H1 (cell line): Measurements from ENCODE around the gene MINAR1. TPM values are rescaled to one million over a fixed set of nuclear protein-coding genes. Genes with fewer than 3 reads are reported as not detected.

Source experiments
- CTCF ChIA-PET: fragments of 300-600 bp; sonication (Branson Sonifier 250); formaldehyde crosslinking; loops from one replicate; lab custom pipeline; 2021; ENCODE audit not compliant: partially characterized antibody; lab: Charles Lee
- POLR2A ChIA-PET: fragments of 300-600 bp; sonication (Branson Sonifier 250); formaldehyde crosslinking; loops from one replicate; lab custom pipeline; 2021; ENCODE audit warnings: inconsistent platforms; ENCODE audit not compliant: partially characterized antibody; lab: Charles Lee
- DNase-seq, 2 experiments: peaks; one replicate each; pipeline versions ENCODE4 v3.0.0 to v3.0.0-alpha.2; 2010 to 2022; ENCODE audit warnings: low spot score in 2 of 2, low read depth in 1 of 2, mixed read lengths in 1 of 2
- FAIRE-seq: peaks from 2 replicates; lab custom pipeline; 2011; peaks lifted over from hg19 to GRCh38; lab: Jason Lieb, UNC
- H2AFZ ChIP-seq: 2 replicates; pipeline ENCODE4 v1.8.1; 2012; ENCODE audit warnings: low read length, inconsistent platforms
- H2AK5ac ChIP-seq: 2 replicates; pipeline ENCODE4 v1.6.1; 2013; ENCODE audit warnings: low read depth, low read length
- H2BK120ac ChIP-seq: replicated peaks from 2 replicates; pipeline ENCODE3; 2013; ENCODE audit warnings: low read depth, low read length, inconsistent platforms
- H2BK12ac ChIP-seq: 2 replicates; pipeline ENCODE4 v1.6.1; 2013; ENCODE audit warnings: low read depth, low read length
- H2BK15ac ChIP-seq: 2 replicates; pipeline ENCODE4 v1.6.1; 2013; ENCODE audit warnings: low read length
- H2BK20ac ChIP-seq: 2 replicates; pipeline ENCODE4 v1.6.1; 2013; ENCODE audit warnings: low read length
- H2BK5ac ChIP-seq: 2 replicates; pipeline ENCODE4 v1.6.1; 2013; ENCODE audit warnings: low read depth, low read length
- H3K14ac ChIP-seq: 2 replicates; pipeline ENCODE4 v1.6.1; 2013; ENCODE audit warnings: inconsistent platforms; ENCODE audit not compliant: insufficient read length
- H3K18ac ChIP-seq: 2 replicates; pipeline ENCODE4 v1.6.1; 2013; ENCODE audit warnings: low read length; ENCODE audit errors: extremely low read depth
- H3K23ac ChIP-seq: 2 replicates; pipeline ENCODE4 v1.6.1; 2013; ENCODE audit warnings: inconsistent platforms; ENCODE audit not compliant: insufficient read length
- H3K23me2 ChIP-seq: 2 replicates; pipeline ENCODE4 v1.6.1; 2013; ENCODE audit warnings: low read depth, low read length
- H3K27ac ChIP-seq: 2 replicates; pipeline ENCODE4 v1.6.1; 2011; ENCODE audit warnings: low read depth, low read length, inconsistent platforms
- H3K27me3 ChIP-seq, 4 experiments: replicated peaks in 1 of 4; 1 replicate in 1 of 4; 2 replicates in 3 of 4; pipeline versions ENCODE4 v1.6.1 to v1.8.1; 2011 to 2013; ENCODE audit warnings: low read length in 3 of 4, mild to moderate bottlenecking in 3 of 4, inconsistent platforms in 2 of 4, mixed read lengths in 2 of 4, moderate library complexity in 1 of 4; ENCODE audit not compliant: control insufficient read depth in 3 of 4, insufficient read depth in 3 of 4; ENCODE audit errors: extremely low read depth in 1 of 4
- H3K36me3 ChIP-seq, 4 experiments: 2 replicates each; pipeline versions ENCODE4 v1.6.1 to v1.8.1; 2011 to 2013; ENCODE audit warnings: mild to moderate bottlenecking in 4 of 4, low read length in 3 of 4, moderate library complexity in 2 of 4, control low read depth in 1 of 4, inconsistent platforms in 1 of 4; ENCODE audit not compliant: insufficient read depth in 4 of 4, control insufficient read depth in 2 of 4
- H3K4ac ChIP-seq: replicated peaks from 2 replicates; pipeline ENCODE3; 2013; ENCODE audit warnings: low read length, low read depth, mixed read lengths, inconsistent platforms; ENCODE audit not compliant: insufficient read length
- H3K4me1 ChIP-seq, 4 experiments: replicated peaks in 1 of 4; 1 replicate in 1 of 4; 2 replicates in 3 of 4; pipeline versions ENCODE4 v1.6.1 to v1.8.1; 2011 to 2013; ENCODE audit warnings: low read length in 3 of 4, inconsistent platforms in 2 of 4, mixed read lengths in 1 of 4; ENCODE audit not compliant: insufficient read depth in 4 of 4, control insufficient read depth in 3 of 4
- H3K4me2 ChIP-seq, 2 experiments: 2 replicates each; pipeline versions ENCODE4 v1.6.1 to v1.8.1; 2011 to 2013; ENCODE audit warnings: low read depth in 2 of 2, low read length in 2 of 2, control low read depth in 1 of 2, inconsistent platforms in 1 of 2, mild to moderate bottlenecking in 1 of 2; ENCODE audit not compliant: insufficient read depth in 1 of 2
- H3K4me3 ChIP-seq, 4 experiments: fragments of 200-600, 300-600 bp in 1 of 4; sonication (generic), shearing (Covaris generic), sonication (Bioruptor Twin) in 1 of 4; 2 replicates each; pipeline versions ENCODE4 v1.5.1 to v1.8.1; 2011 to 2016; ENCODE audit warnings: low read length in 4 of 4, low read depth in 3 of 4, control low read depth in 2 of 4, inconsistent platforms in 2 of 4, mild to moderate bottlenecking in 2 of 4, mixed read lengths in 1 of 4, moderate library complexity in 1 of 4; ENCODE audit not compliant: insufficient read depth in 2 of 4; ENCODE audit errors: extremely low read depth in 1 of 4
- H3K56ac ChIP-seq: replicated peaks from 2 replicates; pipeline ENCODE3; 2013; ENCODE audit warnings: low read depth, mild to moderate bottlenecking, mixed read lengths, low read length, inconsistent platforms; ENCODE audit not compliant: insufficient read length
- H3K79me1 ChIP-seq: 2 replicates; pipeline ENCODE4 v1.6.1; 2013; ENCODE audit warnings: low read depth, low read length, control low read depth
- H3K79me2 ChIP-seq, 2 experiments: 2 replicates each; pipeline versions ENCODE4 v1.6.1 to v1.8.1; 2012 to 2013; ENCODE audit warnings: low read length in 2 of 2, mild to moderate bottlenecking in 2 of 2, inconsistent platforms in 1 of 2; ENCODE audit not compliant: insufficient read depth in 2 of 2, control insufficient read depth in 1 of 2
- H3K9ac ChIP-seq, 4 experiments: replicated peaks in 1 of 4; 1 replicate in 1 of 4; 2 replicates in 3 of 4; pipeline versions ENCODE4 v1.6.1 to v1.8.1; 2011 to 2013; ENCODE audit warnings: low read depth in 3 of 4, low read length in 3 of 4, control low read depth in 2 of 4, mild to moderate bottlenecking in 2 of 4, moderate library complexity in 2 of 4, inconsistent platforms in 1 of 4; ENCODE audit errors: extremely low read depth in 1 of 4
- H3K9me3 ChIP-seq, 2 experiments: 2 replicates each; pipeline versions ENCODE4 v1.6.1 to v1.8.1; 2012 to 2013; ENCODE audit warnings: mild to moderate bottlenecking in 2 of 2, moderate library complexity in 2 of 2, control low read depth in 1 of 2, inconsistent platforms in 1 of 2, low read depth in 1 of 2, low read length in 1 of 2, mixed read lengths in 1 of 2; ENCODE audit not compliant: insufficient read depth in 2 of 2
- H4K20me1 ChIP-seq, 2 experiments: replicated peaks in 1 of 2; 2 replicates each; pipeline versions ENCODE3 to v1.8.1; 2011 to 2013; ENCODE audit warnings: inconsistent platforms in 2 of 2, low read length in 2 of 2, mild to moderate bottlenecking in 1 of 2; ENCODE audit not compliant: insufficient read depth in 2 of 2, control insufficient read depth in 1 of 2
- H4K5ac ChIP-seq: 2 replicates; pipeline ENCODE4 v1.6.1; 2013; ENCODE audit warnings: low read length, low read depth, mixed read lengths, inconsistent platforms; ENCODE audit not compliant: insufficient read length
- H4K8ac ChIP-seq: 2 replicates; pipeline ENCODE4 v1.8.0; 2013; ENCODE audit warnings: mild to moderate bottlenecking, moderate library complexity, low read length, inconsistent platforms; ENCODE audit not compliant: insufficient read depth; ENCODE audit errors: extremely low read depth
- H4K91ac ChIP-seq: replicated peaks from 2 replicates; pipeline ENCODE3; 2013; ENCODE audit warnings: low read length, mixed read lengths, inconsistent platforms; ENCODE audit not compliant: insufficient read length
- ATF3 ChIP-seq: IDR thresholded peaks from 2 replicates; pipeline ENCODE4 v1.6.1; 2011; ENCODE audit warnings: low read depth, mild to moderate bottlenecking, low read length; ENCODE audit not compliant: insufficient read depth
- CTCF ChIP-seq, 3 experiments: IDR thresholded peaks; 1 replicate in 2 of 3; 2 replicates in 1 of 3; pipeline versions ENCODE4 v1.5.1 to v1.6.1; 2011; ENCODE audit warnings: low read length in 3 of 3, mild to moderate bottlenecking in 3 of 3, inconsistent platforms in 2 of 3, low read depth in 1 of 3, moderate library complexity in 1 of 3; ENCODE audit not compliant: insufficient read depth in 1 of 3; ENCODE audit errors: control extremely low read depth in 1 of 3
- JUND ChIP-seq: IDR thresholded peaks from 2 replicates; pipeline ENCODE4 v1.6.1; 2011; ENCODE audit warnings: mild to moderate bottlenecking, improper control_type of control experiment, low read length
- POLR2AphosphoS5 ChIP-seq: IDR thresholded peaks from 2 replicates; pipeline ENCODE4 v1.6.1; 2011; ENCODE audit warnings: low read depth, low read length
- RAD21 ChIP-seq, 2 experiments: IDR thresholded peaks in 1 of 2; conservative IDR thresholded peaks in 1 of 2; 2 replicates each; pipeline ENCODE4 v1.6.1; 2011; ENCODE audit warnings: low read depth in 2 of 2, low read length in 2 of 2, improper control_type of control experiment in 1 of 2, inconsistent platforms in 1 of 2, mild to moderate bottlenecking in 1 of 2, moderate library complexity in 1 of 2
- RNF2 ChIP-seq: fragments of 200-900, 300-1000 bp; sonication (generic); IDR thresholded peaks from 2 replicates; pipeline ENCODE4 v1.7.1; 2016; ENCODE audit warnings: borderline replicate concordance, low read depth, mild to moderate bottlenecking, antibody characterized with exemption, low read length; ENCODE audit not compliant: poor library complexity, severe bottlenecking; ENCODE audit errors: missing control alignments
- SRF ChIP-seq: IDR thresholded peaks from 2 replicates; pipeline ENCODE4 v1.6.1; 2011; ENCODE audit warnings: mild to moderate bottlenecking, low read depth, low read length, moderate library complexity
- WGBS, 2 experiments: shearing (Covaris generic) in 1 of 2; methylation state at CpG; one replicate each; pipeline versions ENCODE4 v1.1.6 to v1.1.7; 2013 to 2015; ENCODE audit warnings: low lambda C conversion rate in 2 of 2, mixed read lengths in 2 of 2, inconsistent platforms in 1 of 2, low coverage in 1 of 2, missing lambda C conversion rate in 1 of 2; ENCODE audit not compliant: insufficient replicate concordance in 2 of 2, insufficient coverage in 1 of 2, insufficient read length in 1 of 2; ENCODE audit errors: extremely low coverage in 1 of 2, missing lambda C conversion rate in 1 of 2; 5-methylcytosine and 5-hydroxymethylcytosine counted together
- polyA plus RNA-seq, 7 experiments: library from polyadenylated mRNA; depleted of rRNA in 3 of 7; stranded (reverse) in 5 of 7; unstranded in 2 of 7; fragments of >200 nt in 5 of 7; fragments of 200-250 nt in 2 of 7; gene quantifications; 1 replicate in 5 of 7; 2 replicates in 1 of 7; 4 replicates in 1 of 7; pipeline versions ENCODE4 v1.2.1 to v1.2.3, GENCODE V29; 2011 to 2013; ENCODE audit warnings: missing spikeins in 2 of 7, mixed read lengths in 2 of 7
- total RNA-seq: library from RNA; stranded (reverse); fragmentation: NEBNext Ultra II Directional; extraction: Animal tissue kit (Norgen Biotek cat#: 25700); gene quantifications from 2 replicates; pipeline ENCODE4 v1.2.1, GENCODE V29; 2021

MINAR1 gene
- total and polyA plus RNA-seq, 2 of the 8 experiments (the other 6 are each of a cell fraction or from before 2014, with no cell fraction given) = 0.17 to 0.67 TPM

GRCh38 chr15:79433276-79433990 is 1.3 kb downstream of the MINAR1 start:
- Histone ChIP-seq H3K27me3 (peaks cover 34 to 58% (median 50%) of the 10 kb centered on the region in 4 experiments), H2AFZ (no peak overlapping the region), H4K8ac (no peak overlapping the region), H3K4me3 (peak overlapping the region; percentile 29 to 68 (median 46); a peak in 6 of 8 replicates), H2BK120ac (no peak overlapping the region), H3K23me2 (peaks cover 29% of the 10 kb centered on the region), H3K4ac (no peak overlapping the region), H4K91ac (no peak overlapping the region), H4K5ac (no peak overlapping the region), H3K9me3 (no peaks in the 10 kb centered on the region), H2BK15ac (no peak overlapping the region), H3K56ac (no peak overlapping the region), H2BK20ac (no peak overlapping the region), H4K20me1 (peaks cover 0 to 7% of the 10 kb centered on the region in 2 experiments), H3K36me3 (no peaks in the 10 kb centered on the region), H3K18ac (no peak overlapping the region), H3K23ac (no peak overlapping the region), H3K79me1 (no peaks in the 10 kb centered on the region), H2BK12ac (no peak overlapping the region), H2BK5ac (no peak overlapping the region), H3K4me1 (peaks cover 0 to 11% (median 6%) of the 10 kb centered on the region in 4 experiments; a peak in 6 of 7 replicates), H3K4me2 (peak overlapping the region; percentile 92 to 98), H2AK5ac (no peak overlapping the region), H3K27ac (no peak overlapping the region), H3K79me2 (no peaks in the 10 kb centered on the region), H3K9ac (no peak overlapping the region), H3K14ac (no peak overlapping the region)
- peak in 1 of 2 experiments; percentile 59 for DNase-seq
- POLR2A ChIA-PET = no interaction called here
- CTCF ChIA-PET = interaction anchor here (0.7 to 5.4 kb wide), 14 partner anchors 10 to 176 kb away, joined by 3 to 45 read pairs (median 7); no protein-coding TSS in a partner anchor
- FAIRE-seq = no peak
- WGBS, 2 experiments = 29% methylated on average over 12 of the region's 12 CpGs; no CpG with 5 or more reads in 1 of the 2 experiments
- TF ChIP-seq SRF (no peak), RAD21 (IDR thresholded peaks at IDR 0.05 in 1 of 2, conservative IDR thresholded peaks at IDR 0.05 in 1 of 2; ENCODE audit: low read depth in 2 of 2, low read length in 2 of 2) (peak; percentile 44 to 48; a peak in 2 of 4 replicates), RNF2 (peak; percentile 43), JUND (no peak), ATF3 (no peak), CTCF (IDR thresholded peaks at IDR 0.05; ENCODE audit: control extremely low read depth in 1 of 3, insufficient read depth in 1 of 3, low read depth in 1 of 3, low read length in 3 of 3) (peak; percentile 41 to 56 (median 53)), POLR2AphosphoS5 (no peak)
